Measurements from ENCODE around the gene SNAPC2.

DNA sequence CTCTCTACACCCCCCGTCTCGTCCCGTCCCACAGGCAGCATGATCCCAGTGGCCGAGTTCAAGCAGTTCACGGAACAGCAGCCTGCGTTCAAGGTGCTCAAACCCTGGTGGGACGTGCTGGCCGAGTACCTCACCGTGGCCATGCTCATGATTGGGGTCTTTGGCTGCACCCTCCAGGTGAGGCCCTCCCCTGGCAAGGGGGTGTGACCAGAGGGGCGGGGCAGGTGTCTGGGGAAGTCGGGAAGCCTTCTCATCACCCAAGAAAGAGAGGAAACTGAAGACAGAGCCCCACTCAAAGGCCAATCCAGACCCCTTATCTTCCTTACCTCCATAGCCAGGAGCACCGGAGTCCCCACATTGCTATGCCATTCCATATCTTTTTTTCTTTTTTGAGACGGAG lies 24.6 kb upstream of the SNAPC2 start:
- TF ChIP-seq TAF1 (IDR thresholded peaks at IDR 0.05; ENCODE audit: borderline replicate concordance, insufficient read depth, low read length) (no peak), POLR2AphosphoS5 (IDR thresholded peaks at IDR 0.05; ENCODE audit: low read depth, low read length) (no peak), SIN3A (IDR thresholded peaks at IDR 0.05; ENCODE audit: borderline replicate concordance, insufficient read depth, low read length) (no peak)
- TF ChIP-seq, protein P1, sequence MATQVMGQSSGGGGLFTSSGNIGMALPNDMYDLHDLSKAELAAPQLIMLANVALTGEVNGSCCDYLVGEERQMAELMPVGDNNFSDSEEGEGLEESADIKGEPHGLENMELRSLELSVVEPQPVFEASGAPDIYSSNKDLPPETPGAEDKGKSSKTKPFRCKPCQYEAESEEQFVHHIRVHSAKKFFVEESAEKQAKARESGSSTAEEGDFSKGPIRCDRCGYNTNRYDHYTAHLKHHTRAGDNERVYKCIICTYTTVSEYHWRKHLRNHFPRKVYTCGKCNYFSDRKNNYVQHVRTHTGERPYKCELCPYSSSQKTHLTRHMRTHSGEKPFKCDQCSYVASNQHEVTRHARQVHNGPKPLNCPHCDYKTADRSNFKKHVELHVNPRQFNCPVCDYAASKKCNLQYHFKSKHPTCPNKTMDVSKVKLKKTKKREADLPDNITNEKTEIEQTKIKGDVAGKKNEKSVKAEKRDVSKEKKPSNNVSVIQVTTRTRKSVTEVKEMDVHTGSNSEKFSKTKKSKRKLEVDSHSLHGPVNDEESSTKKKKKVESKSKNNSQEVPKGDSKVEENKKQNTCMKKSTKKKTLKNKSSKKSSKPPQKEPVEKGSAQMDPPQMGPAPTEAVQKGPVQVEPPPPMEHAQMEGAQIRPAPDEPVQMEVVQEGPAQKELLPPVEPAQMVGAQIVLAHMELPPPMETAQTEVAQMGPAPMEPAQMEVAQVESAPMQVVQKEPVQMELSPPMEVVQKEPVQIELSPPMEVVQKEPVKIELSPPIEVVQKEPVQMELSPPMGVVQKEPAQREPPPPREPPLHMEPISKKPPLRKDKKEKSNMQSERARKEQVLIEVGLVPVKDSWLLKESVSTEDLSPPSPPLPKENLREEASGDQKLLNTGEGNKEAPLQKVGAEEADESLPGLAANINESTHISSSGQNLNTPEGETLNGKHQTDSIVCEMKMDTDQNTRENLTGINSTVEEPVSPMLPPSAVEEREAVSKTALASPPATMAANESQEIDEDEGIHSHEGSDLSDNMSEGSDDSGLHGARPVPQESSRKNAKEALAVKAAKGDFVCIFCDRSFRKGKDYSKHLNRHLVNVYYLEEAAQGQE (IDR thresholded peaks at IDR 0.05; ENCODE audit: insufficient read depth in 1 of 2, low read depth in 2 of 2, low read length in 2 of 2), result no peak

Measured in PFSK-1 (cell line).